Tibial nerve (tissue), 4 donors: Measurements from ENCODE around the gene RCSD1. TPM values are rescaled to one million over a fixed set of nuclear protein-coding genes. Genes with fewer than 3 reads are reported as not detected.

Source experiments
- DNase-seq, 2 donors: peaks; one replicate each; pipeline ENCODE4 v3.0.0-alpha.2; 2019; ENCODE audit warnings: low spot score in 2 of 2
- H3K27ac ChIP-seq, 4 donors: fragments of 200-600 bp; sonication (generic) in 3 of 4; one replicate each; pipeline ENCODE4 v1.5.1; 2017 to 2019; ENCODE audit warnings: mild to moderate bottlenecking in 1 of 4
- H3K27me3 ChIP-seq, 2 donors: fragments of 200-600 bp; sonication (generic) in 1 of 2; one replicate each; pipeline versions ENCODE4 v1.5.1 to v1.6.0; 2017 to 2019
- H3K36me3 ChIP-seq, 3 donors: fragments of 200-600 bp; sonication (generic); one replicate each; pipeline ENCODE4 v1.5.1; 2018 to 2019
- H3K4me1 ChIP-seq, 4 donors: fragments of 200-600 bp; sonication (generic) in 3 of 4; one replicate each; pipeline ENCODE4 v1.5.1; 2017 to 2019
- H3K4me3 ChIP-seq, 4 donors: fragments of 200-600 bp; sonication (generic) in 3 of 4; one replicate each; pipeline ENCODE4 v1.5.1; 2017 to 2019; ENCODE audit warnings: mild to moderate bottlenecking in 1 of 4, moderate library complexity in 1 of 4
- H3K9me3 ChIP-seq, 4 donors: fragments of 200-600 bp; sonication (generic) in 3 of 4; one replicate each; pipeline ENCODE4 v1.5.1; 2017 to 2019
- EP300 ChIP-seq, 2 donors: sonication (generic); formaldehyde crosslinking; IDR thresholded peaks; one replicate each; pipeline ENCODE4 v1.6.1; 2017; ENCODE audit warnings: antibody characterized with exemption in 2 of 2, mild to moderate bottlenecking in 1 of 2
- POLR2A ChIP-seq, 2 donors: fragments of 450-650 bp; IDR thresholded peaks; one replicate each; pipeline ENCODE4 v1.6.1; 2017; ENCODE audit warnings: antibody characterized with exemption in 2 of 2, mild to moderate bottlenecking in 2 of 2, moderate library complexity in 2 of 2
- WGBS, 2 donors: methylation state at CpG; one replicate each; pipeline ENCODE4 v1.1.5; 2018; 5-methylcytosine and 5-hydroxymethylcytosine counted together
- total RNA-seq, 4 donors: library from RNA; depleted of rRNA; stranded (reverse); fragments of >200 nt; gene quantifications; one replicate each; pipeline ENCODE4 v1.1.0, GENCODE V29; 2016
- TF ChIP-seq, protein P1 (sequence below), 5 experiments: fragments of 200-600 bp in 3 of 5; fragments of 450-650 bp in 2 of 5; sonication (generic) in 3 of 5; IDR thresholded peaks; one replicate each; pipeline ENCODE4 v1.5.1; 2016 to 2019; ENCODE audit warnings: antibody characterized with exemption in 5 of 5, mild to moderate bottlenecking in 3 of 5, moderate library complexity in 2 of 5

RCSD1 gene
- total RNA-seq, 4 donors from 2014 or later: 10.0 to 17.7 (median 12.9) TPM

DNA sequence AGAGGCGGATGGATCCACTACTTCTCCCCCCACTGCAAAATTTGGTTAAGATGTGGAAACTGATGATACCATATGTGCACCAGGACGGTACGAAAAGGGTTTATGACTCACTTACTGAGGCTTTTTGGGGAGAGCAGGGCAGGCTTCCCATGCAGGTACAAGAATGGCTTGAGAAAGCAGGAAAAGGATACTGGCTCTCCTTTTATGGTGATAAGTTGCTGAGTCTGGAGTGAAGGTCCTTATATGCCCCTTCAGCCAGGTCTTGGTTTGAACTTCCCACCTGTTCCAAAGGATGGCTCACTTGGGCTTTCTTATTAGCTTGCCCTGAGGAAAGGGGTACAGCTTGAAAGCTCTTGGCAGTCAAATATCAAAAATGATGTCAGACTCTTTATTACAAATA, 114.9 kb downstream of the RCSD1 start:
- no peak for DNase-seq
- H3K9me3 ChIP-seq: no peaks in the 10 kb centered on the region
- H3K27me3 ChIP-seq: no peaks in the 10 kb centered on the region
- WGBS, 2 donors: 91 to 95% methylated on average over 3 of the region's 3 CpGs
- no peaks in the 10 kb centered on the region for H3K36me3 ChIP-seq
- H3K4me1 ChIP-seq: peaks cover 0 to 19% (median 0%) of the 10 kb centered on the region in 4 donors
- TF ChIP-seq EP300 (IDR thresholded peaks at IDR 0.05) (no peak), POLR2A (IDR thresholded peaks at IDR 0.05) (no peak)
- TF ChIP-seq, protein P1, sequence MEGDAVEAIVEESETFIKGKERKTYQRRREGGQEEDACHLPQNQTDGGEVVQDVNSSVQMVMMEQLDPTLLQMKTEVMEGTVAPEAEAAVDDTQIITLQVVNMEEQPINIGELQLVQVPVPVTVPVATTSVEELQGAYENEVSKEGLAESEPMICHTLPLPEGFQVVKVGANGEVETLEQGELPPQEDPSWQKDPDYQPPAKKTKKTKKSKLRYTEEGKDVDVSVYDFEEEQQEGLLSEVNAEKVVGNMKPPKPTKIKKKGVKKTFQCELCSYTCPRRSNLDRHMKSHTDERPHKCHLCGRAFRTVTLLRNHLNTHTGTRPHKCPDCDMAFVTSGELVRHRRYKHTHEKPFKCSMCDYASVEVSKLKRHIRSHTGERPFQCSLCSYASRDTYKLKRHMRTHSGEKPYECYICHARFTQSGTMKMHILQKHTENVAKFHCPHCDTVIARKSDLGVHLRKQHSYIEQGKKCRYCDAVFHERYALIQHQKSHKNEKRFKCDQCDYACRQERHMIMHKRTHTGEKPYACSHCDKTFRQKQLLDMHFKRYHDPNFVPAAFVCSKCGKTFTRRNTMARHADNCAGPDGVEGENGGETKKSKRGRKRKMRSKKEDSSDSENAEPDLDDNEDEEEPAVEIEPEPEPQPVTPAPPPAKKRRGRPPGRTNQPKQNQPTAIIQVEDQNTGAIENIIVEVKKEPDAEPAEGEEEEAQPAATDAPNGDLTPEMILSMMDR (IDR thresholded peaks at IDR 0.05): no peak
- no peak overlapping the region for H3K4me3 ChIP-seq
- H3K27ac ChIP-seq: no peak overlapping the region

DNA sequence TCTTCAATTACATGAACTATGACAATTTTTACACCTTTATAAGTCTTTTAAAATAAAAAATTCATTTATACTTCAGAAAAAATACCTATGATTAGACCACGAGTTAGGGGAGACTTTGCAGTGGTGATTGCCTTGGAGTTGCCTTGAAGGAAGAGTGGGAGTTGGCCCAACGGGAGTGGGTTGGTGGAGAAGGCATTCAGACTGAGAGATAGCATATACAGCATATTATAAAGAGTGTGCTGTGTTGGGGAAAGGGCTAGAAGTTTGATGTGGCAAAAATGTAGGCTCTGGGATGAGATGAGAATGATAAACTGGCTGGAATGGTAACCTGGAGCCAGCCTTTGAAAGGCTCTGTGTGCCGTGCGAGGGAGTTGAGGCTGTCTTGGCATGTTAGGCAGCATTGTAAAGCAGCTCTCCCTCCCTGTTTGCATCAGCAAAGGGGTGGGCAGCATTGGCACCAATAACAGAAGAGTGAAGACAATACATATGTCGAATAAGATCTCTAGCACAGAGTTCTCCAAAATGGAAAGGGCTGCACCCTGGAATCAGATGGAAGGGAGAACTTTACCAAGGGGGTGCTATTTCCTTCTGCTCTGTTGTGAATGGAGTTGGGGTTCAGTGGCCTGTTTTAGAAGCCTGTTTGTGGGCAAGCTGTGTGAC, 116.1 kb downstream of the RCSD1 start:
- no peak for DNase-seq
- Histone ChIP-seq H3K4me1 (peaks cover 0 to 20% (median 0%) of the 10 kb centered on the region in 4 donors), H3K27me3 (no peaks in the 10 kb centered on the region), H3K9me3 (no peaks in the 10 kb centered on the region), H3K36me3 (no peaks in the 10 kb centered on the region), H3K4me3 (no peak overlapping the region), H3K27ac (no peak overlapping the region)
- 60 to 80% methylated on average over 5 of the region's 5 CpGs for WGBS, 2 donors
- TF ChIP-seq EP300 (IDR thresholded peaks at IDR 0.05): no peak
- TF ChIP-seq, protein P1 (IDR thresholded peaks at IDR 0.05): no peak

DNA sequence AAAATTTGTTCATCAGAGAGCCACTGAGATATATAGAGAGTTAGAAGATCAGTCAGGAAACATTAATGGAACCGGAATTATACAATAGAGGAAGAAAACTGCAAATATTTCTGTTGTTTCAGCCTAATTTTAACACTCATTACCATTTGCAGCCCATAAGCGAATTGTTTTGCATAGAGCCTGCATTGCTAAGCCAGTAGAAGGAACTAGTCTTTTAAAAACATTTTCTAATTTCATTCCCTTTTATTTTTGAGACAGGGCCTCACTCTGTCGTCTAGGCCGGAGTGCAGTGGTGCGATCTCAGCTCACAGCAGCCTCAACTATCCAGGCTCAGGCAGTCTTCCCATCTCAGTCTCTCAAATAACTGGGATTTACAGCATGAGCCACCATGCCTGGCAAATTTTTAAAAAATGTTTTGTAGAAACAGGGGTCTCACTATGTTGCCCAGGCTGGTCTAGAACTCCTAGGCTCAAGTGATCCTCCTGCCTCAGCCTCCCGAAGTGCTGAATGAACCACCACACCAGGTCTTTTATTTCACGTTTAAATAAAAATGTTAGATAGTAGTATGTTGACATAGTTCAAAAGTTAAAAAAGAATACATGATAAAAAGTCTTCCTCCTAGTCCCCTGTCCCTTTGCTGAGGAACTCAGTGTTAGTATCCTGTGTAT, 117.1 kb downstream of the RCSD1 start:
- TF ChIP-seq, protein P1 (IDR thresholded peaks at IDR 0.05): no peak
- TF ChIP-seq EP300 (IDR thresholded peaks at IDR 0.05) (no peak), POLR2A (IDR thresholded peaks at IDR 0.05) (no peak)
- H3K4me3 ChIP-seq: no peak overlapping the region
- H3K27ac ChIP-seq: no peak overlapping the region
- DNase-seq: no peak
- no peaks in the 10 kb centered on the region for H3K36me3 ChIP-seq
- H3K9me3 ChIP-seq: no peaks in the 10 kb centered on the region
- no peaks in the 10 kb centered on the region for H3K27me3 ChIP-seq
- 81 to 85% methylated on average over 7 of the region's 7 CpGs for WGBS, 2 donors
- peaks cover 0 to 26% (median 0%) of the 10 kb centered on the region in 4 donors for H3K4me1 ChIP-seq

DNA sequence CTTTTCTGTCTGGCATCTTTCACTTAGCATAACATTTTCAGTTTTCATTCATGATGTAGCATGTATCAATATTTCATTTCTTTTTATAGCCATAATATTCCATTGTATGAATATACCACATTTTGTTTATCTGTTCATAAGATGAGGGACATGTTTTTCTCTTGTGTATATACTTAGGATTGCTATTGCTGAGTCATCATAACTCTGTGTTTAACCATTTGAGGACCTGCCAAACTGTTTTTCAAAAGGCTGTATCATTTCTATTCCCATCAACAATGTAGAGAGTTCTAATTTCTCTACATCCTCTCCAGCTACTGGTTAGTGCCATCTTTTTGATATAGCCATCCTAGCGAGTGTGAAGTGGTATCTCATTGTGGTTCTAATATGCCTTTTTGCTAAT, 118.0 kb downstream of the RCSD1 start:
- Histone ChIP-seq H3K27ac (no peak overlapping the region), H3K36me3 (no peaks in the 10 kb centered on the region), H3K9me3 (no peaks in the 10 kb centered on the region), H3K4me3 (no peak overlapping the region), H3K4me1 (peaks cover 0 to 35% (median 3%) of the 10 kb centered on the region in 4 donors), H3K27me3 (no peaks in the 10 kb centered on the region)
- no peak for DNase-seq
- 91 to 97% methylated on average over 1 of the region's 1 CpG for WGBS, 2 donors
- TF ChIP-seq POLR2A (IDR thresholded peaks at IDR 0.05): no peak

DNA sequence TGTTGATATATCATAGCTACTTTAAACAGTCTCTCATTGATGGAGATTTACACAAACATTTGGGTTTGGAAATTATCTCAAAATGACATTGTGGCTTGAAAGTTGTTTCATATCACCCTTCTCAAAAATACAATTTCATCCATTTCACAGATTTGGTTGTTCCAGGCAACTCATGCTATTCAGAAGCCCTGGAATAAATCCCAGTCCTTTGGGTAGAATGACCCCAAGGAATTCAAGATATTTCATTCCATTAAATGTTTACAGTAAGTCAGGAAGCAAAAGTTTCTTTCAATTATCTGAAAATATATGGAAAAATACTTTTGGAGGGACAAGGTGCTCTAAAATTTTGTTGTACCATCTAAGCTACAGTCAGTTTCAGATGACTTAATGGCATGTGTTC, 118.9 kb downstream of the RCSD1 start:
- H3K4me1 ChIP-seq: peaks cover 0 to 44% (median 4%) of the 10 kb centered on the region in 4 donors
- H3K27me3 ChIP-seq: no peaks in the 10 kb centered on the region
- H3K27ac ChIP-seq: no peak overlapping the region
- DNase-seq: no peak
- H3K4me3 ChIP-seq: no peak overlapping the region
- TF ChIP-seq POLR2A (IDR thresholded peaks at IDR 0.05) (no peak), EP300 (IDR thresholded peaks at IDR 0.05) (no peak)
- TF ChIP-seq, protein P1 (IDR thresholded peaks at IDR 0.05): no peak
- H3K9me3 ChIP-seq: no peaks in the 10 kb centered on the region
- no peaks in the 10 kb centered on the region for H3K36me3 ChIP-seq
